PC-3 (cell line): Measurements from ENCODE around the gene MCM9. TPM values are rescaled to one million over a fixed set of nuclear protein-coding genes. Genes with fewer than 3 reads are reported as not detected.

Experiments
- ATAC-seq: fragments of 200-7000 bp; cut with Tn5 transposase; 2 replicates; pipeline ENCODE4 v1.9.1; 2020; ENCODE audit warnings: mild to moderate bottlenecking, moderate library complexity
- BruUV-seq: library from RNA; stranded (reverse); fragments of 400-500 nt; replicated peaks from 2 replicates; lab custom pipeline; 2021; lab: Mats Ljungman, UMichigan
- CTCF ChIA-PET: fragments of 300-600 bp; sonication (Branson Sonifier 250); formaldehyde crosslinking; loops from one replicate; lab custom pipeline; 2022; ENCODE audit warnings: antibody characterized with exemption; lab: Charles Lee
- POLR2A ChIA-PET: fragments of 300-600 bp; sonication (Branson Sonifier 250); formaldehyde crosslinking; loops from one replicate; lab custom pipeline; 2022; ENCODE audit warnings: antibody characterized with exemption; ENCODE audit not compliant: unreplicated experiment; lab: Charles Lee
- DNase-seq: peaks from one replicate; pipeline ENCODE4 v3.0.0-alpha.2; 2015
- H2AFZ ChIP-seq: fragments of 300-600 bp; sonication (generic); 2 replicates; pipeline ENCODE4 v1.6.0; 2016; ENCODE audit warnings: antibody characterized with exemption, low read length
- H3F3A ChIP-seq: fragments of 300-600 bp; sonication (generic); one replicate; pipeline ENCODE4 v1.6.0; 2017; ENCODE audit warnings: antibody characterized with exemption, low read length, control low read depth, mild to moderate bottlenecking; ENCODE audit not compliant: unreplicated experiment
- H3K27ac ChIP-seq: fragments of 300-600 bp; sonication (generic); 2 replicates; pipeline ENCODE4 v1.5.1; 2016; ENCODE audit warnings: mild to moderate bottlenecking, low read length
- H3K27me3 ChIP-seq: fragments of 300-600 bp; sonication (generic); 2 replicates; pipeline ENCODE4 v1.6.1; 2016; ENCODE audit warnings: low read length, mixed read lengths
- H3K36me3 ChIP-seq: fragments of 300-600 bp; sonication (generic); 2 replicates; pipeline ENCODE4 v1.6.1; 2016; ENCODE audit warnings: low read depth, mixed run types, low read length, mixed read lengths
- H3K4me1 ChIP-seq: fragments of 300-600 bp; sonication (generic); 2 replicates; pipeline ENCODE4 v1.5.1; 2016; ENCODE audit warnings: low read length; ENCODE audit not compliant: insufficient read depth
- H3K4me2 ChIP-seq: fragments of 300-600 bp; sonication (generic); 2 replicates; pipeline ENCODE4 v1.6.0; 2016; ENCODE audit warnings: low read length
- H3K4me3 ChIP-seq: fragments of 300-600 bp; sonication (generic); 2 replicates; pipeline ENCODE4 v1.5.1; 2016; ENCODE audit warnings: mild to moderate bottlenecking, low read length, mixed read lengths
- H3K79me2 ChIP-seq: fragments of 300-600 bp; sonication (generic); 2 replicates; pipeline ENCODE4 v1.6.1; 2017; ENCODE audit warnings: low read length, mixed read lengths
- H3K9ac ChIP-seq: fragments of 300-600 bp; sonication (generic); 2 replicates; pipeline ENCODE4 v1.6.0; 2016; ENCODE audit warnings: mild to moderate bottlenecking, low read length
- H3K9me2 ChIP-seq: fragments of 300-600 bp; sonication (generic); replicated peaks from 2 replicates; pipeline ENCODE4 v1.6.1; 2016; ENCODE audit warnings: mixed run types, low read length, mixed read lengths
- H3K9me3 ChIP-seq: fragments of 300-600 bp; sonication (generic); 2 replicates; pipeline ENCODE4 v1.6.1; 2016; ENCODE audit warnings: low read length, mixed read lengths
- H4K20me1 ChIP-seq: fragments of 300-600 bp; sonication (generic); 2 replicates; pipeline ENCODE4 v1.6.1; 2016; ENCODE audit warnings: low read length, mixed read lengths
- EZH2 ChIP-seq: fragments of 300-600 bp; sonication (generic); IDR thresholded peaks from one replicate; pipeline ENCODE4 v1.6.1; 2017; ENCODE audit warnings: antibody characterized with exemption, mild to moderate bottlenecking, low read length; ENCODE audit not compliant: unreplicated experiment
- EZH2phosphoT487 ChIP-seq: fragments of 300-600 bp; sonication (generic); IDR thresholded peaks from 2 replicates; pipeline ENCODE4 v1.6.1; 2018; ENCODE audit warnings: mild to moderate bottlenecking, antibody characterized with exemption, low read length, borderline replicate concordance
- intact Hi-C: fragments of 100-400 bp; cut with micrococcal nuclease; formaldehyde crosslinking; loops from 2 replicates; pipeline ENCODE4 v1.9.0; 2023
- total RNA-seq: library from RNA; depleted of rRNA; stranded (reverse); fragments of >200 nt; gene quantifications from 2 replicates; pipeline ENCODE4 v1.2.3, GENCODE V29; 2014
- TF ChIP-seq, protein P1 (sequence below): fragments of 300-600 bp; sonication (generic); conservative IDR thresholded peaks from 2 replicates; pipeline ENCODE4 v1.5.1; 2017; ENCODE audit warnings: antibody characterized with exemption, low read depth, mild to moderate bottlenecking, low read length

The MCM9 gene
- total RNA-seq, 1 experiment from 2014 or later, result 5.8 TPM

DNA sequence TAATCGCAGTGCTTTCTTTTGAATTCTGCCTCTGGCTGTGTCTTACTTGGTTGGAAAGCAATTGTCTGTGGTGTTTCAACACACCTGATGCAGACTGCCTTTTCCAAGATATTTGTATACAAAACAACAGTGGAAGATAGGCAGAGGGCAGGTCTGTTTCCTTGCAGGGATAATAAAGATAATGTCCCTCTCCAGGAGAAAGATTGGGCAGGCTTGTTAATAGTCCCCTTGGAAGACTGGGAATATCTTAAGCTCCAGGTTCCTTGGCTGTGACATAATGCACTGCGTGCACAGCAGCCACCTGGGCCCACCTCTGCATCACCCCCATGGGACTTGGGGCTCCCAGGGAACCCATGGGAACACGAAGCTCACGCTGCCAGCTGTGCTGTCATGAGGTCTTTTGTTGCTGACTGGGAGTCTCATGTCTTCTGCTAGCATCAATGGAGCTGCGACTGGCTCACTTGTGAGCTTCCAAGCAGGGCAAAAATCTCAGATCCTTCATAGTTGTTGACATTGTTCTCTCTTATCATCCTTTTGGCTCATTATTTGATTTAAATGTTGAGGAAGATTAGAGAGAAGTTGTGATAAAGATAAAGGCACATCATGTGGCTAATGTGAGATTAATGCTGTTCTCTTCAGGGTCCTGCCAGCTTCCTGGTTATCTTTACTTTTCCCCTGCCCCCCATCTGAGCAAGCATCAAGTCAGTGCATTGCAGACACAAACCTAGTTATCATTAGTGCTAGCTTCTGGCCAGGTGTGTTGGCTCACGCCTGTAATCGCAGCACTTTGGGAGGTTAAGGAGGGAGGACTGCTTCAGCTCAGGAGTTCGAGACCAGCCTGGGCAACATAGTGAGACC is 148.1 kb downstream of the MCM9 start:
- no peaks in the 10 kb centered on the region for H4K20me1 ChIP-seq
- TF ChIP-seq EZH2phosphoT487 (no peak), EZH2 (no peak)
- TF ChIP-seq, protein P1, sequence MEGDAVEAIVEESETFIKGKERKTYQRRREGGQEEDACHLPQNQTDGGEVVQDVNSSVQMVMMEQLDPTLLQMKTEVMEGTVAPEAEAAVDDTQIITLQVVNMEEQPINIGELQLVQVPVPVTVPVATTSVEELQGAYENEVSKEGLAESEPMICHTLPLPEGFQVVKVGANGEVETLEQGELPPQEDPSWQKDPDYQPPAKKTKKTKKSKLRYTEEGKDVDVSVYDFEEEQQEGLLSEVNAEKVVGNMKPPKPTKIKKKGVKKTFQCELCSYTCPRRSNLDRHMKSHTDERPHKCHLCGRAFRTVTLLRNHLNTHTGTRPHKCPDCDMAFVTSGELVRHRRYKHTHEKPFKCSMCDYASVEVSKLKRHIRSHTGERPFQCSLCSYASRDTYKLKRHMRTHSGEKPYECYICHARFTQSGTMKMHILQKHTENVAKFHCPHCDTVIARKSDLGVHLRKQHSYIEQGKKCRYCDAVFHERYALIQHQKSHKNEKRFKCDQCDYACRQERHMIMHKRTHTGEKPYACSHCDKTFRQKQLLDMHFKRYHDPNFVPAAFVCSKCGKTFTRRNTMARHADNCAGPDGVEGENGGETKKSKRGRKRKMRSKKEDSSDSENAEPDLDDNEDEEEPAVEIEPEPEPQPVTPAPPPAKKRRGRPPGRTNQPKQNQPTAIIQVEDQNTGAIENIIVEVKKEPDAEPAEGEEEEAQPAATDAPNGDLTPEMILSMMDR, result no peak
- no peaks in the 10 kb centered on the region for H3K36me3 ChIP-seq
- no peaks in the 10 kb centered on the region for H3K79me2 ChIP-seq
- H3F3A ChIP-seq, result no peaks in the 10 kb centered on the region
- no peak overlapping the region for H3K27ac ChIP-seq
- no peak overlapping the region for H2AFZ ChIP-seq
- BruUV-seq, result no TSS peak
- H3K4me3 ChIP-seq, result no peak overlapping the region
- no peak overlapping the region for H3K9ac ChIP-seq
- CTCF ChIA-PET, result interaction anchor here (0.5 kb wide), 1 partner anchor 97 kb away, joined by 3 read pairs; no protein-coding TSS in a partner anchor
- no peaks in the 10 kb centered on the region for H3K9me3 ChIP-seq
- intact Hi-C loops, result no loop called here
- ATAC-seq (no peak), DNase-seq (no peak)
- no peak overlapping the region for H3K4me2 ChIP-seq
- H3K4me1 ChIP-seq, result peaks cover 31% of the 10 kb centered on the region
- no peaks in the 10 kb centered on the region for H3K9me2 ChIP-seq
- no peaks in the 10 kb centered on the region for H3K27me3 ChIP-seq
- POLR2A ChIA-PET, result interaction anchor here (0.6 kb wide), 1 partner anchor 10 kb away, joined by 6 read pairs; no protein-coding TSS in a partner anchor

DNA sequence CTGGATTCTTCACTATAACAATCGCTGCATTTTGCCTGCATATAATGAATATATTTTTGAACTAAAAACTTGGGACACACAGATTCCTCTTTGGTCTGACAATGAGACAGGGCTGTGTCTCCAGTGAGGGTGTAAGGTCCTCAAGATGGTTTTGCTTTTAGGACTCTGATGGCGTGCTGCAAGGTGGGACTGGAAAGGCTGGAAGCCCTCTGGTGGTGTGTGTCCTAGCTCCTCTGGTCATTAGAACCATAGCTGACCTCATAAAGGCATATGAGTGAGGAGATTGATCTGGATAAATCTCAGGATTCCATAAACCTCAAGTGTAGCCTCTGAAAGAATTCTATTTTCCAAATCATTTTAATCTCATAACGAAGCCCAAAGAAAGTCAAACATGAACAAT is 149.4 kb downstream of the MCM9 start:
- intact Hi-C loops, result no loop called here
- no peaks in the 10 kb centered on the region for H3K36me3 ChIP-seq
- TF ChIP-seq, protein P1, result no peak
- TF ChIP-seq EZH2phosphoT487 (no peak), EZH2 (no peak)
- H3K79me2 ChIP-seq, result no peaks in the 10 kb centered on the region
- no peaks in the 10 kb centered on the region for H3F3A ChIP-seq
- H3K4me2 ChIP-seq, result no peak overlapping the region
- no peak overlapping the region for H3K9ac ChIP-seq
- no peaks in the 10 kb centered on the region for H3K9me3 ChIP-seq
- H3K4me3 ChIP-seq, result no peak overlapping the region
- BruUV-seq, result no TSS peak
- CTCF ChIA-PET, result no interaction called here
- peaks cover 42% of the 10 kb centered on the region for H3K4me1 ChIP-seq
- POLR2A ChIA-PET, result no interaction called here
- no peak for ATAC-seq
- no peaks in the 10 kb centered on the region for H3K27me3 ChIP-seq
- H3K27ac ChIP-seq, result no peak overlapping the region
- H3K9me2 ChIP-seq, result no peaks in the 10 kb centered on the region
- no peak for DNase-seq
- no peak overlapping the region for H2AFZ ChIP-seq
- H4K20me1 ChIP-seq, result no peaks in the 10 kb centered on the region

DNA sequence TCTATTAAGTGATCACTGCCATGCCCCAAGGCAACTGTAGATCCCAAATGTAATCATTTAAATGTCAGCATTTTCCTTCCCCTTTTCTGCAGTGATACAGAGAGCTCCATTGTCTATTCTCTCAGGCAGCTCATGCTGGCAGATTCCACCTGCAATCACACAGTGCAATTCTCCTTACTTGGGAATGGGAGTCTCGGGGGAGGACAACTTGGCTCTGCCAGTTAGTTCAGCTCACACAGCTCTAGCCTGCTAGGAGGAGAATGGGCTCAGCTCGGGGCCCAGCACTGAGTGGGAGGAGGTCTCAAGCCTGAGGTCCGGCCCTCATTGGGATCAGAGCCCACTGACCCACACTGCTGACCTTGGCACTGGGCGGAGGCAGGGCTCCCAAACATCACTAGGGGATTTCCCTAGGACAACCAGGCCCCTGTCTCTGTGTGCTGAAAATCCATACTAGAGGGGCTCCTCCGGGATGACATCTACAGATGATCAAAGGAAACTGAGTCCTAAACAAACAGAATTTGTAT is 150.3 kb downstream of the MCM9 start:
- Histone ChIP-seq H2AFZ (no peak overlapping the region), H3K9me3 (no peaks in the 10 kb centered on the region), H3K79me2 (no peaks in the 10 kb centered on the region), H3K4me1 (peaks cover 42% of the 10 kb centered on the region), H3K9ac (peak overlapping the region; percentile 19; the same call in 1 of the 2 replicates), H3F3A (no peaks in the 10 kb centered on the region), H3K9me2 (no peaks in the 10 kb centered on the region), H4K20me1 (no peaks in the 10 kb centered on the region), H3K4me2 (peak overlapping the region; percentile 70), H3K27ac (peak overlapping the region; percentile 72), H3K4me3 (no peak overlapping the region), H3K27me3 (no peaks in the 10 kb centered on the region), H3K36me3 (no peaks in the 10 kb centered on the region)
- peak; percentile 46 for DNase-seq
- CTCF ChIA-PET, result interaction anchor here (0.6 to 1.3 kb wide), 2 partner anchors 75 to 219 kb away, joined by 3 to 10 read pairs; no protein-coding TSS in a partner anchor
- no TSS peak for BruUV-seq
- POLR2A ChIA-PET, result interaction anchor here (0.7 to 0.8 kb wide), 2 partner anchors 10 to 76 kb away, joined by 6 to 8 read pairs; no protein-coding TSS in a partner anchor
- TF ChIP-seq EZH2 (no peak), EZH2phosphoT487 (no peak)
- TF ChIP-seq, protein P1, result no peak
- intact Hi-C loops, result no loop called here
- peak; percentile 68 for ATAC-seq
